ENCODE measurements around the gene HOOK2.

Gene HOOK2

GRCh38 chr19:12731337-12731736, 44.0 kb downstream of the HOOK2 start:
- no peak overlapping the region for H3K4me3 ChIP-seq (ENCODE audit: low read depth, low read length)
- H3K36me3 ChIP-seq (ENCODE audit: control insufficient read depth in 2 of 2, insufficient read depth in 1 of 2, low read length in 2 of 2) = peaks cover 24 to 44% of the 10 kb centered on the region in 2 experiments; a peak in 2 of 3 replicates
- CTCF ChIA-PET = interaction anchor here (0.5 to 1.7 kb wide), 3 partner anchors 35 to 65 kb away, joined by 3 to 6 read pairs (median 3); no protein-coding TSS in a partner anchor
- 0 out of 2 replicates have a peak, but pooled peaks cover 4% of the 10 kb centered on the region for H3K4me1 ChIP-seq (ENCODE audit: control insufficient read depth, insufficient read depth, low read length)
- POLR2A ChIA-PET = interaction anchor here (0.7 to 1.2 kb wide), 2 partner anchors 9 to 14 kb away, joined by 6 to 9 read pairs; no protein-coding TSS in a partner anchor
- H3K27ac ChIP-seq (ENCODE audit: extremely low read depth, low read depth, low read length) = no peak overlapping the region
- TF ChIP-seq ZNF664 (tag by site-specific recombination; IDR thresholded peaks at IDR 0.05) (no peak), ZNF692 (tag by site-specific recombination; IDR thresholded peaks at IDR 0.05) (no peak), ZNF600 (tag by site-specific recombination; IDR thresholded peaks at IDR 0.05) (no peak), ZNF561 (tag by site-specific recombination; IDR thresholded peaks at IDR 0.05; ENCODE audit: borderline replicate concordance) (no peak), ZNF514 (tag by site-specific recombination; IDR thresholded peaks at IDR 0.05) (no peak), ZNF776 (tag by site-specific recombination; IDR thresholded peaks at IDR 0.05; ENCODE audit: borderline replicate concordance) (no peak), SETDB1 (IDR thresholded peaks at IDR 0.05; ENCODE audit: insufficient read length, low read length) (no peak), TSHZ1 (tag by site-specific recombination; IDR thresholded peaks at IDR 0.05; ENCODE audit: borderline replicate concordance) (no peak), ZNF701 (tag by site-specific recombination; IDR thresholded peaks at IDR 0.05) (no peak), ZBTB44 (tag by site-specific recombination; IDR thresholded peaks at IDR 0.05) (no peak), WT1 (tag by site-specific recombination; IDR thresholded peaks at IDR 0.05) (no peak)
- H3K9me3 ChIP-seq (ENCODE audit: control insufficient read depth, insufficient read depth, low read depth, low read length) = no peaks in the 10 kb centered on the region

GRCh38 chr19:12730064-12730463, 45.3 kb downstream of the HOOK2 start:
- TF ChIP-seq ZNF140 (tag by site-specific recombination; IDR thresholded peaks at IDR 0.05) (no peak), ZNF341 (tag by site-specific recombination; IDR thresholded peaks at IDR 0.05; ENCODE audit: low read depth) (peak; percentile 48)
- Histone ChIP-seq H3K36me3 (ENCODE audit: control insufficient read depth in 2 of 2, insufficient read depth in 1 of 2, low read length in 2 of 2) (peaks cover 24 to 44% of the 10 kb centered on the region in 2 experiments; a peak in 2 of 3 replicates), H3K27ac (ENCODE audit: extremely low read depth, low read depth, low read length) (no peak overlapping the region), H3K9me3 (ENCODE audit: control insufficient read depth, insufficient read depth, low read depth, low read length) (no peaks in the 10 kb centered on the region), H3K4me1 (ENCODE audit: control insufficient read depth, insufficient read depth, low read length) (0 out of 2 replicates have a peak, but pooled peaks cover 4% of the 10 kb centered on the region), H3K4me3 (ENCODE audit: low read depth, low read length) (no peak overlapping the region)
- ChIA-PET POLR2A (no interaction called here), CTCF (no interaction called here)

- ChIA-PET POLR2A (interaction anchor here (1.4 kb wide), 1 partner anchor 9 kb away, joined by 6 read pairs; the partner anchor contains the start of gene GET3), CTCF (interaction anchor here (0.6 kb wide), 2 partner anchors 30 to 1345 kb away, joined by 3 to 4 read pairs; no protein-coding TSS in a partner anchor)
- TF ChIP-seq ZNF623 (tag by site-specific recombination; IDR thresholded peaks at IDR 0.05) = no peak
- TF ChIP-seq ZNF121 (tag by site-specific recombination; IDR thresholded peaks at IDR 0.05) = peak; percentile 62; the same call in 1 of the 2 replicates
- Histone ChIP-seq H3K27ac (ENCODE audit: extremely low read depth, low read depth, low read length) (no peak overlapping the region), H3K9me3 (ENCODE audit: control insufficient read depth, insufficient read depth, low read depth, low read length) (no peaks in the 10 kb centered on the region), H3K36me3 (ENCODE audit: control insufficient read depth in 2 of 2, insufficient read depth in 1 of 2, low read length in 2 of 2) (peaks cover 24 to 44% of the 10 kb centered on the region in 2 experiments; a peak in 2 of 3 replicates), H3K4me1 (ENCODE audit: control insufficient read depth, insufficient read depth, low read length) (no peaks in the 10 kb centered on the region), H3K4me3 (ENCODE audit: low read depth, low read length) (no peak overlapping the region)
Observed at GRCh38 chr19:12727745-12728433, 47.5 kb downstream of the HOOK2 start.

Measured in HEK293 (cell line).